HepG2 (cell line): Measurements from ENCODE around the gene TMEM187. TPM values are rescaled to one million over a fixed set of nuclear protein-coding genes. Genes with fewer than 3 reads are reported as not detected.

Experiments used
- ATAC-seq: fragments of 200-7000 bp; cut with Tn5 transposase; 3 replicates; pipeline ENCODE4 v1.9.1; 2020; ENCODE audit warnings: mild to moderate bottlenecking, moderate library complexity
- BruUV-seq: library from RNA; stranded (reverse); fragments of 400-500 nt; replicated peaks from 2 replicates; lab custom pipeline; 2021; lab: Mats Ljungman, UMichigan
- CTCF ChIA-PET: fragments of 300-600 bp; formaldehyde crosslinking; extraction: SDS; loops from one replicate; lab custom pipeline; 2021; ENCODE audit warnings: low total read pairs, inconsistent platforms, low intra/inter-chr PET ratio; lab: Yijun Ruan, JAX
- POLR2A ChIA-PET: fragments of 350-600 bp; sonication (Branson Sonifier 250); formaldehyde crosslinking; loops from one replicate; lab custom pipeline; 2020; ENCODE audit warnings: antibody characterized with exemption, inconsistent platforms; lab: Yijun Ruan, JAX
- DNase-seq: peaks from one replicate; pipeline ENCODE4 v3.0.0-alpha.2; 2015; ENCODE audit warnings: low spot score
- FAIRE-seq: peaks from 3 replicates; lab custom pipeline; 2011; peaks lifted over from hg19 to GRCh38; lab: Jason Lieb, UNC
- H2AFZ ChIP-seq: one replicate; pipeline ENCODE4 v1.6.1; 2011; ENCODE audit warnings: low read length, inconsistent platforms
- H3K27ac ChIP-seq: fragments of 300-600 bp; 3 replicates; pipeline ENCODE4 v1.8.0; 2011; ENCODE audit warnings: mixed run types, mild to moderate bottlenecking, mixed read lengths, low read length, inconsistent platforms; ENCODE audit not compliant: insufficient read depth; ENCODE audit errors: extremely low read length
- H3K27me3 ChIP-seq, 2 experiments: fragments of 200-600 bp in 1 of 2; 2 replicates in 1 of 2; 3 replicates in 1 of 2; pipeline versions ENCODE4 v1.6.0 to v1.8.0; 2011; ENCODE audit warnings: low read length in 2 of 2, mild to moderate bottlenecking in 2 of 2, moderate library complexity in 2 of 2, inconsistent platforms in 1 of 2; ENCODE audit not compliant: insufficient read depth in 2 of 2, control insufficient read depth in 1 of 2
- H3K36me3 ChIP-seq, 2 experiments: fragments of 200-600 bp in 1 of 2; replicated peaks in 1 of 2; 2 replicates in 1 of 2; 3 replicates in 1 of 2; pipeline versions ENCODE4 v1.5.1 to v1.8.0; 2011; ENCODE audit warnings: low read length in 2 of 2, inconsistent platforms in 1 of 2; ENCODE audit not compliant: insufficient read depth in 2 of 2, control insufficient read depth in 1 of 2
- H3K4me1 ChIP-seq: 2 replicates; pipeline ENCODE4 v1.5.1; 2012; ENCODE audit warnings: low read length, inconsistent platforms; ENCODE audit not compliant: insufficient read depth
- H3K4me2 ChIP-seq: 2 replicates; pipeline ENCODE4 v1.6.0; 2011; ENCODE audit warnings: low read depth, low read length, inconsistent platforms
- H3K4me3 ChIP-seq, 3 experiments: fragments of 200-600 bp in 1 of 3; sonication (generic), shearing (Covaris generic) in 1 of 3; replicated peaks in 1 of 3; 2 replicates each; pipeline ENCODE4 v1.5.1; 2011 to 2016; ENCODE audit warnings: low read length in 3 of 3, inconsistent platforms in 2 of 3, low read depth in 2 of 3, mild to moderate bottlenecking in 2 of 3, control low read depth in 1 of 3, mixed read lengths in 1 of 3; ENCODE audit not compliant: insufficient read depth in 1 of 3
- H3K79me2 ChIP-seq: one replicate; pipeline ENCODE4 v1.6.1; 2011; ENCODE audit warnings: low read length, inconsistent platforms; ENCODE audit not compliant: insufficient read depth
- H3K9ac ChIP-seq: 2 replicates; pipeline ENCODE4 v1.6.0; 2011; ENCODE audit warnings: mild to moderate bottlenecking, low read depth, low read length, inconsistent platforms; ENCODE audit not compliant: insufficient read depth
- H3K9me3 ChIP-seq: 2 replicates; pipeline ENCODE4 v1.5.1; 2012; ENCODE audit warnings: mild to moderate bottlenecking, low read length
- H4K20me1 ChIP-seq: 2 replicates; pipeline ENCODE4 v1.6.0; 2011; ENCODE audit warnings: inconsistent platforms, mild to moderate bottlenecking, low read length, moderate library complexity; ENCODE audit not compliant: insufficient read depth
- AGO2 ChIP-seq: fragments of 200-400 bp; formaldehyde crosslinking; optimal IDR thresholded peaks from 2 replicates; pipeline ENCODE3; 2017; ENCODE audit warnings: mild to moderate bottlenecking, low read depth, low read length, moderate library complexity
- ARNTL ChIP-seq: sonication (generic); formaldehyde crosslinking; IDR thresholded peaks from 2 replicates; pipeline ENCODE4 v1.4.0; 2020; ENCODE audit warnings: mild to moderate bottlenecking, missing genetic modification reagents
- HCFC1 ChIP-seq: fragments of 150-350 bp; IDR thresholded peaks from 2 replicates; pipeline ENCODE4 v1.6.1; 2014; ENCODE audit warnings: low read depth, low read length
- KLF6 ChIP-seq: IDR thresholded peaks from 2 replicates; pipeline ENCODE4 v1.8.0; 2016; ENCODE audit warnings: missing biosample characterization, missing genetic modification reagents
- MAF1 ChIP-seq: sonication (generic); formaldehyde crosslinking; IDR thresholded peaks from 2 replicates; pipeline ENCODE4 v1.5.0; 2020; ENCODE audit warnings: missing genetic modification reagents, borderline replicate concordance
- NFKBIZ ChIP-seq: IDR thresholded peaks from 2 replicates; pipeline ENCODE4 v1.6.1; 2018; ENCODE audit warnings: missing genetic modification reagents, missing compliant biosample characterization
- ZBTB8A ChIP-seq: sonication (generic); formaldehyde crosslinking; IDR thresholded peaks from 2 replicates; pipeline ENCODE4 v1.4.0; 2020; ENCODE audit warnings: mild to moderate bottlenecking, low read depth, missing genetic modification reagents, borderline replicate concordance
- ZNF792 ChIP-seq: IDR thresholded peaks from 2 replicates; pipeline ENCODE4 v1.6.1; 2016
- WGBS: methylation state at CpG from one replicate; pipeline ENCODE4 v1.1.6; 2017; ENCODE audit warnings: low lambda C conversion rate; 5-methylcytosine and 5-hydroxymethylcytosine counted together
- in situ Hi-C: cut with HindIII; loops from 2 replicates; pipeline ENCODE4 v1.10.0; 2017; ENCODE audit warnings: low pct_unique_long_range_greater_than_20kb; ENCODE audit not compliant: extremely low pct_ligation_motif_present
- intact Hi-C: fragments of 100-400 bp; cut with micrococcal nuclease; formaldehyde crosslinking; loops from one replicate; pipeline ENCODE4 v1.10.0; 2022; ENCODE audit not compliant: unreplicated experiment
- polyA plus RNA-seq, 8 experiments: library from polyadenylated mRNA; depleted of rRNA in 3 of 8; stranded (reverse) in 7 of 8; unstranded in 1 of 8; fragments of >200 nt; fragmentation: Illumina TruSeq in 4 of 8; extraction: Trizol in 4 of 8; gene quantifications; 2 replicates each; pipeline versions ENCODE4 v1.2.1 to v1.2.3, GENCODE V29; 2011 to 2016; ENCODE audit warnings: low read depth in 4 of 8, missing spikeins in 1 of 8, mixed read lengths in 1 of 8; ENCODE audit not compliant: insufficient read depth in 1 of 8
- total RNA-seq, 5 experiments: library from RNA; depleted of rRNA; stranded (reverse); fragments of >200 nt; fragmentation: Illumina TruSeq; extraction: Trizol; gene quantifications; 2 replicates each; pipeline ENCODE4 v1.2.3, GENCODE V29; 2016; ENCODE audit warnings: low read depth in 1 of 5

The TMEM187 gene
- total and polyA plus RNA-seq, 2 of the 13 experiments (the other 11 are each of a cell fraction or from before 2014, with no cell fraction given): 2.2 to 6.2 TPM

DNA sequence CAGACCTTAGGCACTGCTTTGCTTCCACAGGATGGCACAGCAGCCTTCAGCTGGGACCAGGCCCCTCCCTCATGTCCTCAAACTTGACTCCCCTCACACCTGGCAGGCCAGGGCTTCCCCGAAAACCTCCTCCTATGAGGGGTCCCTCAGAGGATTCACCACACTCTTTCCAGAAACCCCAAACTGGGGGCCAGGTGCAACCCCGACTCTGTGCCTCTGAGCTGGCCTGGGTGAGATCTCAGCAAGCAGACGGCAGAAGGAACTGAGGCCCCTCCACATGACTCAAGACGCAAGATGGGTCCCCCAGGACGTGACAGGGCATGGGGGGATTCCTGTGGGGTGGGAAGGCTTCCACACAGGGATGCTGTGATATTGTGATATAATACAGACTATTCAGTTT lies 7.1 kb upstream of the TMEM187 start:
- H3K79me2 ChIP-seq: peaks cover 65% of the 10 kb centered on the region
- TF ChIP-seq MAF1 (CRISPR knock-in tag) (no peak), ARNTL (CRISPR knock-in tag) (no peak), HCFC1 (no peak), NFKBIZ (no peak), ZBTB8A (no peak), ZNF792 (CRISPR knock-in tag) (no peak)
- TF ChIP-seq, all 625 proteins: peak for 0
- no peak overlapping the region for H3K4me3 ChIP-seq
- no peaks in the 10 kb centered on the region for H3K9me3 ChIP-seq
- H3K4me1 ChIP-seq: peaks cover 36% of the 10 kb centered on the region
- in situ Hi-C loops (no loop called here), intact Hi-C loops (no loop called here)
- no peak overlapping the region for H3K9ac ChIP-seq
- CTCF ChIA-PET: no interaction called here
- H3K27ac ChIP-seq: no peak overlapping the region
- BruUV-seq: no TSS peak
- peaks cover 48% of the 10 kb centered on the region for H4K20me1 ChIP-seq
- DNase-seq (no peak), ATAC-seq (no peak), FAIRE-seq (no peak)
- no peak overlapping the region for H3K4me2 ChIP-seq
- no peaks in the 10 kb centered on the region for H3K27me3 ChIP-seq
- no peak overlapping the region for H2AFZ ChIP-seq
- H3K36me3 ChIP-seq: peaks cover 10 to 54% of the 10 kb centered on the region in 2 experiments; a peak in 4 of 5 replicates
- POLR2A ChIA-PET: no interaction called here
- WGBS: no CpG with 5 or more reads among the region's 5 CpGs

DNA sequence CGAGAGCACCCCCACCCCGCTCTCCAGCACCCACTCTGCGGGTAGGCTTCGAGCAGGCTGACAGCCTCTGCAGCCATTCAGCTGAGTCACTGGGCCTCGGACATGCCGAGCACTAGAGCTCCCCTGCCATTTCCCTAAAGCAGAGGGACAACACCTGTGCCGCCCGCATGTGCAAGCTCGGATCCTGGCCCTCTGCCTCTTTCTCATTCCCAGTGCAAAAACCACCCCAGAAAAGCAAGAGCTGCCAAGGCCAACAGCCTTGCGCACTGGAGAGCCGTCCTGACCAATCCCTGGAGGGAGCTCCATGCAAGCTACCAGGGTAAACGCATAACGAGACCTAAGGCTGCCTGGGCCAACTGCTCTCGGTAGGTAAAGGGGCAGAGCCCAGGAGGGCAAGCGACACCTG lies 6.3 kb upstream of the TMEM187 start:
- TF ChIP-seq KLF6 (CRISPR knock-in tag): no peak
- peak; percentile 53 for TF ChIP-seq AGO2
- DNase-seq: no peak
- no TSS peak for BruUV-seq
- Histone ChIP-seq H3K9ac (no peak overlapping the region), H3K9me3 (no peaks in the 10 kb centered on the region), H3K27me3 (no peaks in the 10 kb centered on the region; a peak in 1 of 5 replicates), H3K27ac (no peak overlapping the region), H3K4me1 (peaks cover 36% of the 10 kb centered on the region), H3K36me3 (peaks cover 8 to 48% of the 10 kb centered on the region in 2 experiments; a peak in 4 of 5 replicates), H3K4me3 (no peak overlapping the region), H3K4me2 (0 out of 2 replicates have a peak overlapping the region, but pooled peaks have one; percentile 12), H4K20me1 (peaks cover 48% of the 10 kb centered on the region), H3K79me2 (peaks cover 70% of the 10 kb centered on the region), H2AFZ (no peak overlapping the region)
- intact Hi-C loops: no loop called here
- 100% methylated on average over 2 of the region's 15 CpGs for WGBS
- ATAC-seq: no peak
- in situ Hi-C loops: no loop called here
- no peak for FAIRE-seq
- POLR2A ChIA-PET: interaction anchor here (1.0 to 1.1 kb wide), 2 partner anchors 38 to 200 kb away, joined by 4 to 5 read pairs; no protein-coding TSS in a partner anchor
- CTCF ChIA-PET: no interaction called here
